ENCODE results near the gene TMEM120B. TPM values are rescaled to one million over a fixed set of nuclear protein-coding genes. Genes with fewer than 3 reads are reported as not detected.
"Not testable (repeated sequence)": the region's sequence is repeated elsewhere in the genome, so short reads cannot be mapped to it uniquely, and the experiment has no call there.

TMEM120B gene
- total RNA-seq, 1 experiment from 2014 or later: 20.5 TPM

GRCh38 chr12:121708313-121709063 lies 4.1 kb upstream of the TMEM120B start (continued):
- no peak for TF ChIP-seq TCF7L2 (IDR thresholded peaks at IDR 0.05; ENCODE audit: borderline replicate concordance, extremely low read depth, insufficient read depth, insufficient read length)
- TF ChIP-seq CEBPB (IDR thresholded peaks at IDR 0.05; ENCODE audit: low read depth): no peak
- TF ChIP-seq POLR2A (IDR thresholded peaks at IDR 0.05; ENCODE audit: borderline replicate concordance, extremely low read depth, insufficient read depth, insufficient read length): no peak
- TF ChIP-seq, protein P1, sequence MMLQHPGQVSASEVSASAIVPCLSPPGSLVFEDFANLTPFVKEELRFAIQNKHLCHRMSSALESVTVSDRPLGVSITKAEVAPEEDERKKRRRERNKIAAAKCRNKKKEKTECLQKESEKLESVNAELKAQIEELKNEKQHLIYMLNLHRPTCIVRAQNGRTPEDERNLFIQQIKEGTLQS (IDR thresholded peaks at IDR 0.05): no peak

DNA sequence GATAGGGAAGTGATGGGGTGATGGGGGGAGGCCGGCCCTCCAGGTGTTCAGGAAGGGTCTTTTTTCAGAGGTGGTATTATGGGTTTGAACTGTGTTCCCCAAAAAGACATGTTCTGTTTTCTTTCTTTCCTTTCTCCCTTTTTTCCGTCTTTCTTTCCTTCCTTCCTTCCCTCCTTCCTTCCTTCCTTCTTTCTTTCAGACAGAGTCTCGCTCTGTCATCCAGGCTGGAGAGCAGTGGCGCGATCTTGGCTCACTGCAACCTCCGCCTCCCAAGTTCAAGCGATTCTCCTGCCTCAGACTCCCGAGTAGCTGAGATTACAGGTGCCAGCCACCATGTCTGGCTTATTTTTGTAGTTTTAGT lies 3.5 kb upstream of the TMEM120B start:
- RAD21 ChIA-PET (ENCODE audit: low non-redundant PET in 1 of 2, low total read pairs in 2 of 2, uncharacterized antibody in 2 of 2, unreplicated experiment in 2 of 2); H3K27me3 ChIP-seq (ENCODE audit: insufficient read depth, low read length); H3K27ac ChIP-seq (ENCODE audit: low read depth, low read length); H2AFZ ChIP-seq (ENCODE audit: low read depth, low read length, poor library complexity, severe bottlenecking); DNase-seq (ENCODE audit: low read depth, low spot score); H3K36me3 ChIP-seq (ENCODE audit: control insufficient read depth in 1 of 2, insufficient read depth in 2 of 2, low read length in 2 of 2); H4K20me1 ChIP-seq (ENCODE audit: insufficient read depth); H3K9ac ChIP-seq (ENCODE audit: low read length); H3K9me3 ChIP-seq (ENCODE audit: control insufficient read depth in 1 of 2, insufficient read depth in 1 of 2, low read depth in 1 of 2, low read length in 2 of 2); intact Hi-C loops (cut with micrococcal nuclease); ATAC-seq; POLR2A ChIA-PET; H3K9me2 ChIP-seq (ENCODE audit: insufficient read depth); BruUV-seq (replicated peaks); H3K4me3 ChIP-seq (replicated peaks in 1 of 2; ENCODE audit: low read depth in 1 of 2, low read length in 2 of 2): not testable (repeated sequence)
- Histone ChIP-seq H3K4me1 (ENCODE audit: control insufficient read depth in 1 of 2, insufficient read depth in 2 of 2, low read length in 2 of 2) (peaks cover 9 to 39% of the 10 kb centered on the region in 2 experiments; a peak in 3 of 4 replicates), H3K4me2 (ENCODE audit: low read length) (peak overlapping the region; percentile 9), H3K79me2 (ENCODE audit: insufficient read depth, low read length) (peaks cover 15% of the 10 kb centered on the region)
- CTCF ChIA-PET: interaction anchor here (1.3 kb wide), 1 partner anchor 85 kb away, joined by 3 read pairs; no protein-coding TSS in a partner anchor

- Histone ChIP-seq H3K4me1 (ENCODE audit: control insufficient read depth in 1 of 2, insufficient read depth in 2 of 2, low read length in 2 of 2) (peaks cover 10 to 42% of the 10 kb centered on the region in 2 experiments; a peak in 3 of 4 replicates), H3K9me2 (ENCODE audit: insufficient read depth) (no peaks in the 10 kb centered on the region), H3K9ac (ENCODE audit: low read length) (no peak overlapping the region), H3K4me2 (ENCODE audit: low read length) (peak overlapping the region; percentile 9), H3K36me3 (ENCODE audit: control insufficient read depth in 1 of 2, insufficient read depth in 2 of 2, low read length in 2 of 2) (no peaks in the 10 kb centered on the region), H3K9me3 (ENCODE audit: control insufficient read depth in 1 of 2, insufficient read depth in 1 of 2, low read depth in 1 of 2, low read length in 2 of 2) (no peaks in the 10 kb centered on the region), H3K4me3 (replicated peaks in 1 of 2; ENCODE audit: low read depth in 1 of 2, low read length in 2 of 2) (no peak overlapping the region), H3K27me3 (ENCODE audit: insufficient read depth, low read length) (no peaks in the 10 kb centered on the region), H3K79me2 (ENCODE audit: insufficient read depth, low read length) (peaks cover 19% of the 10 kb centered on the region), H2AFZ (ENCODE audit: low read depth, low read length, poor library complexity, severe bottlenecking) (no peak overlapping the region), H4K20me1 (ENCODE audit: insufficient read depth) (no peaks in the 10 kb centered on the region), H3K27ac (ENCODE audit: low read depth, low read length) (no peak overlapping the region)
- POLR2A ChIA-PET: no interaction called here
- intact Hi-C loops (cut with micrococcal nuclease): no loop called here
- TF ChIP-seq JUND (IDR thresholded peaks at IDR 0.05) (peak; percentile 41; the same call in 1 of the 2 replicates), POLR2AphosphoS5 (IDR thresholded peaks at IDR 0.05; ENCODE audit: low read depth, low read length) (no peak), CEBPB (IDR thresholded peaks at IDR 0.05; ENCODE audit: low read depth) (no peak), FOSL1 (IDR thresholded peaks at IDR 0.05; ENCODE audit: low read depth) (peak; percentile 49; the same call in 1 of the 2 replicates), CBX3 (IDR thresholded peaks at IDR 0.05; ENCODE audit: low read depth) (peak; percentile 51; the same call in 1 of the 2 replicates), EZH2 (IDR thresholded peaks at IDR 0.05) (no peak)
- TF ChIP-seq, protein P2, sequence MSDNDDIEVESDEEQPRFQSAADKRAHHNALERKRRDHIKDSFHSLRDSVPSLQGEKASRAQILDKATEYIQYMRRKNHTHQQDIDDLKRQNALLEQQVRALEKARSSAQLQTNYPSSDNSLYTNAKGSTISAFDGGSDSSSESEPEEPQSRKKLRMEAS (IDR thresholded peaks at IDR 0.05): peak; percentile 72
- TF ChIP-seq, protein P3, sequence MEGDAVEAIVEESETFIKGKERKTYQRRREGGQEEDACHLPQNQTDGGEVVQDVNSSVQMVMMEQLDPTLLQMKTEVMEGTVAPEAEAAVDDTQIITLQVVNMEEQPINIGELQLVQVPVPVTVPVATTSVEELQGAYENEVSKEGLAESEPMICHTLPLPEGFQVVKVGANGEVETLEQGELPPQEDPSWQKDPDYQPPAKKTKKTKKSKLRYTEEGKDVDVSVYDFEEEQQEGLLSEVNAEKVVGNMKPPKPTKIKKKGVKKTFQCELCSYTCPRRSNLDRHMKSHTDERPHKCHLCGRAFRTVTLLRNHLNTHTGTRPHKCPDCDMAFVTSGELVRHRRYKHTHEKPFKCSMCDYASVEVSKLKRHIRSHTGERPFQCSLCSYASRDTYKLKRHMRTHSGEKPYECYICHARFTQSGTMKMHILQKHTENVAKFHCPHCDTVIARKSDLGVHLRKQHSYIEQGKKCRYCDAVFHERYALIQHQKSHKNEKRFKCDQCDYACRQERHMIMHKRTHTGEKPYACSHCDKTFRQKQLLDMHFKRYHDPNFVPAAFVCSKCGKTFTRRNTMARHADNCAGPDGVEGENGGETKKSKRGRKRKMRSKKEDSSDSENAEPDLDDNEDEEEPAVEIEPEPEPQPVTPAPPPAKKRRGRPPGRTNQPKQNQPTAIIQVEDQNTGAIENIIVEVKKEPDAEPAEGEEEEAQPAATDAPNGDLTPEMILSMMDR (IDR thresholded peaks at IDR 0.05 in 2 of 3, conservative IDR thresholded peaks at IDR 0.05 in 1 of 3; ENCODE audit: borderline replicate concordance in 1 of 3, insufficient read depth in 1 of 3, low read depth in 2 of 3, low read length in 2 of 3): peak in 2 of 3 experiments; percentile 17 to 22; a peak in 2 of 6 replicates
- RAD21 ChIA-PET (ENCODE audit: low non-redundant PET in 1 of 2, low total read pairs in 2 of 2, uncharacterized antibody in 2 of 2, unreplicated experiment in 2 of 2): no interaction called here
- DNase-seq (ENCODE audit: low read depth, low spot score) (peak; percentile 51), ATAC-seq (peak; percentile 18)
- BruUV-seq (replicated peaks): no TSS peak
- CTCF ChIA-PET: no interaction called here
Observed at GRCh38 chr12:121709478-121709961, 3.0 kb upstream of the TMEM120B start.

Data from HCT116 (cell line).